HL-60 (cell line): Measurements from ENCODE around the gene ERCC1.

Experiments
- CTCF ChIP-seq: IDR thresholded peaks from one replicate; pipeline ENCODE4 v1.5.1; 2011; ENCODE audit warnings: low read length, control low read depth, inconsistent platforms; ENCODE audit not compliant: insufficient read depth
- GABPA ChIP-seq: IDR thresholded peaks from 2 replicates; pipeline ENCODE4 v1.6.1; 2012; ENCODE audit warnings: low read depth
- POLR2AphosphoS5 ChIP-seq: IDR thresholded peaks from 2 replicates; pipeline ENCODE4 v1.6.1; 2012; ENCODE audit warnings: low read depth
- REST ChIP-seq: IDR thresholded peaks from 2 replicates; pipeline ENCODE4 v1.6.1; 2012; ENCODE audit warnings: low read depth; ENCODE audit not compliant: insufficient replicate concordance

- no peak; the same call in 1 of the 2 replicates for TF ChIP-seq POLR2AphosphoS5
- no peak for TF ChIP-seq CTCF
- TF ChIP-seq GABPA: no peak; the same call in 1 of the 2 replicates
- no peak for TF ChIP-seq REST
Observed at GRCh38 chr19:45424191-45425058, 708 bp upstream of the ERCC1 start.
